Motor neuron (in vitro differentiated cells): ENCODE measurements around the gene TUBB2B. TPM values are rescaled to one million over a fixed set of nuclear protein-coding genes. Genes with fewer than 3 reads are reported as not detected.

Source experiments
- ATAC-seq, 8 experiments: fragments of 200-7000 bp; cut with Tn5 transposase; replicated peaks in 6 of 8; 2 replicates each; pipeline ENCODE4 v1.8.0; 2021; ENCODE audit warnings: mild to moderate bottlenecking in 8 of 8, moderate library complexity in 8 of 8
- H3K27ac ChIP-seq, 2 donors: fragments of 250-450 bp; sonication (Bioruptor Pico); 2 replicates each; pipeline ENCODE4 v1.9.0; 2021; ENCODE audit warnings: antibody characterized with exemption in 2 of 2, mild to moderate bottlenecking in 2 of 2, moderate library complexity in 1 of 2
- H3K4me1 ChIP-seq, 2 donors: fragments of 250-450 bp; sonication (Bioruptor Pico); replicated peaks in 1 of 2; 2 replicates each; pipeline ENCODE4 v1.6.1; 2021; ENCODE audit warnings: antibody characterized with exemption in 2 of 2, mild to moderate bottlenecking in 2 of 2, moderate library complexity in 1 of 2
- H3K4me3 ChIP-seq, 5 donors: fragments of 250-450 bp; sonication (Bioruptor Pico); 2 replicates each; pipeline ENCODE4 v1.9.0; 2021; ENCODE audit warnings: antibody characterized with exemption in 5 of 5, mild to moderate bottlenecking in 5 of 5, moderate library complexity in 4 of 5
- WGBS, 10 experiments: fragments of 450-650 bp; shearing (Covaris generic); methylation state at CpG; one replicate each; pipeline ENCODE4 v1.0.0; 2022; 5-methylcytosine and 5-hydroxymethylcytosine counted together
- in situ Hi-C, 9 experiments: fragments of 400-800 bp; cut with MboI; loops; one replicate each; pipeline ENCODE4 v1.15.0; 2021; ENCODE audit warnings: low sequenced_read_pairs in 9 of 9, low pct_unique_long_range_greater_than_20kb in 2 of 9; ENCODE audit not compliant: unreplicated experiment in 9 of 9
- total RNA-seq, 8 experiments: library from RNA; unstranded; fragments of 300-600 nt; gene quantifications; 2 replicates each; pipeline versions ENCODE4 v1.2.3 to v1.2.4, GENCODE V29; 2022

Gene TUBB2B
- total RNA-seq, 8 experiments from 2014 or later, result 12.0 to 1,628 (median 1,082) TPM

GRCh38 chr6:3266170-3266569 is 38.7 kb upstream of the TUBB2B start:
- peak in 2 of 8 experiments; percentile 7 to 8 for ATAC-seq
- Histone ChIP-seq H3K27ac (no peak overlapping the region), H3K4me3 (no peak overlapping the region), H3K4me1 (peaks cover 0 to 1% of the 10 kb centered on the region in 2 donors)
- in situ Hi-C loops, result loop anchor here in 2 of 9 experiments (25.0 kb wide), 2 partner anchors 129 to 746 kb away; a partner anchor contains a TSS
- 60 to 100% (median 70%) methylated on average over 2 to 4 of the region's 9 CpGs; no CpG with 5 or more reads in 5 of the 10 experiments for WGBS, 10 experiments

- ATAC-seq, result peak in 2 of 8 experiments; percentile 13 to 18
- 0 to 95% (median 79%) methylated on average over 1 to 8 of the region's 9 CpGs; no CpG with 5 or more reads in 3 of the 10 experiments for WGBS, 10 experiments
- in situ Hi-C loops, result loop anchor here in 2 of 9 experiments (25.0 kb wide), 2 partner anchors 128 to 747 kb away; a partner anchor contains a TSS
Measured at GRCh38 chr6:3265671-3266070, 38.2 kb upstream of the TUBB2B start.

DNA sequence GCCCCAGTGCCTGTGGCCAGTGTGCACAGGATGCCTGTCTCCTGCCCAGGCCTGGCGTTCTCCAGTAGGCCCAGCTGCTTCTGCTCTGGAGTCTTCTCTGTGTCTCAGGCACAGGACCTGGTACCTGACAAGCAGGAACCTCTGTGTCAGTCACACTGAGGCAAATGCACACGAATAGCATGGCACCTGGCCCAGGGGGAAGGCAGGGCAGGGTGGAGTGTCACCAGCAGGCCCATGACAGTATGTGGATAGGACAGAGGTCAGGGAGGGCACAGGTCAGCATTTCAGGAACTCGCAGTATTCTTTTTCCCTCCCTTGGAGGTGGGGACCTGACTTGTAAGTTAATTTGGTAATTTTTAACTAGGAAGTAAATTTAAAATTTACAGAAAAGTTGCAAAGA is 36.9 kb upstream of the TUBB2B start:
- 69 to 100% (median 96%) methylated on average over 1 to 2 of the region's 3 CpGs; no CpG with 5 or more reads in 6 of the 10 experiments for WGBS, 10 experiments
- Histone ChIP-seq H3K4me3 (no peak overlapping the region), H3K4me1 (peaks cover 8 to 17% of the 10 kb centered on the region in 2 donors), H3K27ac (no peak overlapping the region)
- in situ Hi-C loops, result loop anchor here in 2 of 9 experiments (25.0 kb wide), 2 partner anchors 127 to 748 kb away; a partner anchor contains a TSS
- ATAC-seq, result no peak

More at GRCh38 chr6:3265671-3266070, 38.2 kb upstream of the TUBB2B start:
- Histone ChIP-seq H3K4me3 (no peak overlapping the region), H3K4me1 (peaks cover under 1 to 6% of the 10 kb centered on the region in 2 donors), H3K27ac (no peak overlapping the region)

- Histone ChIP-seq H3K27ac (no peak overlapping the region), H3K4me3 (no peak overlapping the region), H3K4me1 (peaks cover 12 to 21% of the 10 kb centered on the region in 2 donors)
- in situ Hi-C loops, result loop anchor here in 2 of 9 experiments (25.0 kb wide), 2 partner anchors 126 to 749 kb away; a partner anchor contains a TSS
- ATAC-seq, result no peak
- 60 to 100% (median 83%) methylated on average over 1 to 3 of the region's 6 CpGs; no CpG with 5 or more reads in 5 of the 10 experiments for WGBS, 10 experiments
Measured at GRCh38 chr6:3263096-3263495, 35.6 kb upstream of the TUBB2B start.

- in situ Hi-C loops, result loop anchor here in 2 of 9 experiments (25.0 kb wide), 2 partner anchors 125 to 750 kb away; a partner anchor contains a TSS
- ATAC-seq, result no peak
Measured at GRCh38 chr6:3261921-3262320, 34.5 kb upstream of the TUBB2B start.

DNA sequence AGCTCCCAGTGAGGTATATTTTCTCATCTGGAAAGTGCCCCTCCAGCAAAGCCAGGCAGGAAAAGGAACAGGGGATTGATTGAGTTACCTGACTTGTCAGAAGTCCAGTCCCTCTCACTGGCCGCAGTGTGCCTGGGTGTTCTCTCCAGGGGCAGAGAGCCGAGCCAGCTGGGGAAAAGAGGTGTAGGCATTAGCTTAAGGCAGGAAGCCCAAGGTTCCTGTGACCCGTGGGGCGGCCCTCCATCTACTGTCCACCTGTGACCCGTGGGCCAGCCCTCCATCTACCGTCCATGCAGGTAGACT is 34.0 kb upstream of the TUBB2B start:
- Histone ChIP-seq H3K27ac (no peak overlapping the region), H3K4me1 (peaks cover 13 to 22% of the 10 kb centered on the region in 2 donors), H3K4me3 (no peak overlapping the region)
- ATAC-seq, result no peak
- WGBS, 10 experiments, result 43 to 94% (median 72%) methylated on average over 2 to 6 of the region's 6 CpGs; no CpG with 5 or more reads in 6 of the 10 experiments
- in situ Hi-C loops, result loop anchor here in 2 of 9 experiments (25.0 kb wide), 2 partner anchors 124 to 751 kb away; a partner anchor contains a TSS

More at GRCh38 chr6:3261921-3262320, 34.5 kb upstream of the TUBB2B start:
- WGBS, 10 experiments, result 21 to 94% (median 83%) methylated on average over 2 to 6 of the region's 8 CpGs; no CpG with 5 or more reads in 4 of the 10 experiments
- no peak overlapping the region for H3K27ac ChIP-seq
- H3K4me3 ChIP-seq, result no peak overlapping the region
- H3K4me1 ChIP-seq, result peaks cover 13 to 22% of the 10 kb centered on the region in 2 donors

GRCh38 chr6:3260772-3261517 is 33.5 kb upstream of the TUBB2B start:
- H3K27ac ChIP-seq, result no peak overlapping the region
- H3K4me1 ChIP-seq, result peaks cover 13 to 22% of the 10 kb centered on the region in 2 donors
- in situ Hi-C loops, result loop anchor here in 2 of 9 experiments (25.0 kb wide), 2 partner anchors 124 to 751 kb away; a partner anchor contains a TSS
- H3K4me3 ChIP-seq, result no peak overlapping the region
- WGBS, 10 experiments, result 65 to 100% (median 72%) methylated on average over 1 to 11 of the region's 17 CpGs; no CpG with 5 or more reads in 2 of the 10 experiments
- ATAC-seq, result no peak

- Histone ChIP-seq H3K4me1 (peaks cover 13 to 22% of the 10 kb centered on the region in 2 donors), H3K27ac (no peak overlapping the region), H3K4me3 (peak overlapping the region in 2 of 5 donors; percentile 84 to 93)
- WGBS, 10 experiments, result 40 to 75% (median 62%) methylated on average over 2 to 6 of the region's 14 CpGs; no CpG with 5 or more reads in 4 of the 10 experiments
- in situ Hi-C loops, result loop anchor here in 2 of 9 experiments (25.0 kb wide), 2 partner anchors 123 to 752 kb away; a partner anchor contains a TSS
- ATAC-seq, result no peak
Measured at GRCh38 chr6:3260296-3260695, 32.8 kb upstream of the TUBB2B start.

DNA sequence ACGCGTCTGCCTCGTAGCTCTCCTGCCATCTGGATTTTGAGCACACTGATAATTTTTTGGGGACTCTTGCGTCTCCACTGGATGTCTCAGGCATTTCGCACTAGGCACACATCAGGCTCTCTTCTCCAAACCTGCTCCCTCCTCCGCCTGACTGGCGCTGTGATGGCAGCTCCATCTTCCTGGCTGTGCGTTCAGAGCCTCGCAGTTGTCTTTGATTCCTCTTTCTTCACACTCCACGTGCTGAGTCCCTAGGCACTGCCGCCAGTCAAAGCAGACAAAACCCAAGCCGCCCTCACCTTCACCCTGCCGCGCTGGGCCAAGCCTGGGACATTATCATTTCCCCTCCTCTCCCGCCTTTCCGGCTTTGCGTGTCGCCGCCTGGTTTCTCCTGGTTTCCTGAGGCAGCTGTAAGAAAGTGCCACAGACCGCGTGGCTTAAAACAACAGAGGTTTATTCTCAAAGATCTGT is 32.1 kb upstream of the TUBB2B start:
- H3K27ac ChIP-seq, result peak overlapping the region; percentile 62 to 85
- H3K4me1 ChIP-seq, result peaks cover 13 to 22% of the 10 kb centered on the region in 2 donors
- H3K4me3 ChIP-seq, result peak overlapping the region; percentile 62 to 93 (median 68)
- ATAC-seq, result peak; percentile 7 to 60 (median 18)
- in situ Hi-C loops, result loop anchor here in 2 of 9 experiments (25.0 kb wide), 2 partner anchors 122 to 753 kb away; a partner anchor contains a TSS
- 0 to 1% (median 0%) methylated on average over 2 to 16 of the region's 21 CpGs; no CpG with 5 or more reads in 1 of the 10 experiments for WGBS, 10 experiments

- Histone ChIP-seq H3K4me1 (peaks cover 13 to 22% of the 10 kb centered on the region in 2 donors), H3K27ac (peak within 1 kb of the TSS; percentile 62 to 85), H3K4me3 (peak within 1 kb of the TSS; percentile 62 to 93 (median 68))
- in situ Hi-C loops, result loop anchor here in 2 of 9 experiments (25.0 kb wide), 2 partner anchors 122 to 753 kb away; a partner anchor contains a TSS
- peak; percentile 75 to 92 (median 89) for ATAC-seq
- 0 to 7% (median 0%) methylated on average over 2 to 7 of the region's 80 CpGs; no CpG with 5 or more reads in 7 of the 10 experiments for WGBS, 10 experiments
Measured at GRCh38 chr6:3258720-3259490, 31.5 kb upstream of the TUBB2B start, which contains the start of gene PSMG4. Gene PSMG4, plus strand, starts transcription at chr6:3258947. Its CDS starts 76 bp downstream, at chr6:3259023.

GRCh38 chr6:3258201-3258600 is 30.7 kb upstream of the TUBB2B start:
- ATAC-seq, result no peak
- Histone ChIP-seq H3K27ac (peak overlapping the region; percentile 29 to 61), H3K4me3 (peak overlapping the region; percentile 62 to 93 (median 68)), H3K4me1 (peaks cover 13 to 22% of the 10 kb centered on the region in 2 donors)
- WGBS, 10 experiments, result 0 to 80% (median 52%) methylated on average over 1 to 9 of the region's 12 CpGs; no CpG with 5 or more reads in 1 of the 10 experiments
- in situ Hi-C loops, result loop anchor here in 2 of 9 experiments (25.0 kb wide), 2 partner anchors 121 to 754 kb away; a partner anchor contains a TSS

- 90 to 100% (median 96%) methylated on average over 2 to 5 of the region's 40 CpGs; no CpG with 5 or more reads in 7 of the 10 experiments for WGBS, 10 experiments
- ATAC-seq, result no peak
- Histone ChIP-seq H3K4me3 (no peak overlapping the region), H3K27ac (no peak overlapping the region), H3K4me1 (peaks cover 32 to 39% of the 10 kb centered on the region in 2 donors)
- in situ Hi-C loops, result loop anchor here in 2 of 9 experiments (25.0 kb wide), 2 partner anchors 116 to 759 kb away; a partner anchor contains a TSS
Measured at GRCh38 chr6:3253597-3253961, 26.1 kb upstream of the TUBB2B start.
